WTC11 (cell line): Measurements from ENCODE around the gene LIMD2. TPM values are rescaled to one million over a fixed set of nuclear protein-coding genes. Genes with fewer than 3 reads are reported as not detected.

ENCODE experiments used
- ATAC-seq: fragments of 200-7000 bp; cut with Tn5 transposase; 2 replicates; pipeline ENCODE4 v1.10.0; 2021; ENCODE audit warnings: mild to moderate bottlenecking, moderate library complexity
- CTCF ChIA-PET: fragments of 300-600 bp; sonication (Branson Sonifier 250); formaldehyde crosslinking; loops from one replicate; lab custom pipeline; 2021; ENCODE audit warnings: antibody characterized with exemption; lab: Charles Lee
- POLR2A ChIA-PET: fragments of 350-600 bp; sonication (Branson Sonifier 250); formaldehyde crosslinking; loops from one replicate; lab custom pipeline; 2021; ENCODE audit warnings: antibody characterized with exemption; lab: Charles Lee
- DNase-seq: peaks from one replicate; pipeline ENCODE4 v3.0.0; 2021; ENCODE audit warnings: low spot score
- H3K27ac Mint-ChIP-seq: 2 replicates; pipeline ENCODE4 v1.8.0; 2021; ENCODE audit warnings: mixed read lengths
- H3K27me3 Mint-ChIP-seq: 2 replicates; pipeline ENCODE4 v1.8.0; 2021; ENCODE audit warnings: low read depth, mild to moderate bottlenecking, moderate library complexity, mixed read lengths
- H3K36me3 Mint-ChIP-seq: 2 replicates; pipeline ENCODE4 v1.8.0; 2021; ENCODE audit warnings: mixed read lengths
- H3K4me1 Mint-ChIP-seq: 2 replicates; pipeline ENCODE4 v1.8.0; 2022; ENCODE audit warnings: mixed read lengths
- H3K4me3 Mint-ChIP-seq: 2 replicates; pipeline ENCODE4 v1.8.0; 2021; ENCODE audit warnings: mild to moderate bottlenecking, moderate library complexity, mixed read lengths
- H3K9me3 Mint-ChIP-seq: 2 replicates; pipeline ENCODE4 v1.8.0; 2021; ENCODE audit warnings: mixed read lengths
- AR ChIP-seq: fragments of 250-450 bp; sonication (Bioruptor Pico); IDR thresholded peaks from 2 replicates; pipeline ENCODE4 v1.9.0; 2021; ENCODE audit warnings: mild to moderate bottlenecking
- EMX1 ChIP-seq: fragments of 250-450 bp; sonication (Bioruptor Pico); IDR thresholded peaks from 2 replicates; pipeline ENCODE4 v1.8.0; 2021; ENCODE audit warnings: mild to moderate bottlenecking
- GABPB1 ChIP-seq: sonication (generic); formaldehyde crosslinking; IDR thresholded peaks from 2 replicates; pipeline ENCODE4 v1.8.1; 2023; ENCODE audit warnings: mild to moderate bottlenecking, missing genetic modification reagents
- HMGXB4 ChIP-seq: sonication (generic); formaldehyde crosslinking; IDR thresholded peaks from 2 replicates; pipeline ENCODE4 v1.8.1; 2023; ENCODE audit warnings: mild to moderate bottlenecking, moderate library complexity, missing genetic modification reagents
- KAT7 ChIP-seq: sonication (generic); formaldehyde crosslinking; IDR thresholded peaks from 2 replicates; pipeline ENCODE4 v1.8.1; 2023; ENCODE audit warnings: missing genetic modification reagents, mild to moderate bottlenecking, borderline replicate concordance
- NFATC4 ChIP-seq: fragments of 250-450 bp; sonication (Bioruptor Pico); IDR thresholded peaks from 2 replicates; pipeline ENCODE4 v1.9.0; 2021; ENCODE audit warnings: mild to moderate bottlenecking
- PRRX2 ChIP-seq: fragments of 250-450 bp; sonication (Bioruptor Pico); IDR thresholded peaks from 2 replicates; pipeline ENCODE4 v1.8.0; 2021; ENCODE audit warnings: mild to moderate bottlenecking
- RELA ChIP-seq: sonication (generic); formaldehyde crosslinking; IDR thresholded peaks from 2 replicates; pipeline ENCODE4 v1.8.1; 2022; ENCODE audit warnings: missing genetic modification reagents, mild to moderate bottlenecking, borderline replicate concordance
- SMAD4 ChIP-seq: sonication (generic); formaldehyde crosslinking; IDR thresholded peaks from 2 replicates; pipeline ENCODE4 v1.8.0; 2022; ENCODE audit warnings: mild to moderate bottlenecking, missing genetic modification reagents
- ZNF281 ChIP-seq: sonication (generic); formaldehyde crosslinking; IDR thresholded peaks from 2 replicates; pipeline ENCODE4 v1.8.0; 2023; ENCODE audit warnings: mild to moderate bottlenecking, missing genetic modification reagents
- ZNF423 ChIP-seq: fragments of 250-450 bp; sonication (Bioruptor Pico); IDR thresholded peaks from 2 replicates; pipeline ENCODE4 v2.1.2; 2022; ENCODE audit warnings: mild to moderate bottlenecking, moderate library complexity
- ZNF532 ChIP-seq: fragments of 250-450 bp; sonication (Bioruptor Pico); IDR thresholded peaks from 2 replicates; pipeline ENCODE4 v1.9.0; 2021; ENCODE audit warnings: mild to moderate bottlenecking, borderline replicate concordance
- total RNA-seq: library from RNA; stranded (reverse); gene quantifications from 3 replicates; pipeline ENCODE4 v1.2.3, GENCODE V29; 2021
- TF ChIP-seq, protein P1 (sequence below): sonication (generic); formaldehyde crosslinking; IDR thresholded peaks from 2 replicates; pipeline ENCODE4 v1.8.0; 2022; ENCODE audit warnings: mild to moderate bottlenecking, missing genetic modification reagents
- TF ChIP-seq, protein P2 (sequence below): sonication (generic); formaldehyde crosslinking; IDR thresholded peaks from 2 replicates; pipeline ENCODE4 v1.8.0; 2022; ENCODE audit warnings: mild to moderate bottlenecking, missing genetic modification reagents
- TF ChIP-seq, protein P3 (sequence below): fragments of 250-450 bp; sonication (Bioruptor Pico); IDR thresholded peaks from 2 replicates; pipeline ENCODE4 v1.9.0; 2021; ENCODE audit warnings: moderate library complexity, mild to moderate bottlenecking, inconsistent platforms, borderline replicate concordance
- TF ChIP-seq, protein P4 (sequence below): sonication (generic); formaldehyde crosslinking; conservative IDR thresholded peaks from 2 replicates; pipeline ENCODE4 v1.8.1; 2022; ENCODE audit warnings: mild to moderate bottlenecking, missing genetic modification reagents
- TF ChIP-seq, protein P5 (sequence below): fragments of 250-450 bp; sonication (Bioruptor Pico); IDR thresholded peaks from 2 replicates; pipeline ENCODE4 v1.9.0; 2021; ENCODE audit warnings: mild to moderate bottlenecking

LIMD2 gene
- total RNA-seq, 1 experiment from 2014 or later, result 91.8 TPM

DNA sequence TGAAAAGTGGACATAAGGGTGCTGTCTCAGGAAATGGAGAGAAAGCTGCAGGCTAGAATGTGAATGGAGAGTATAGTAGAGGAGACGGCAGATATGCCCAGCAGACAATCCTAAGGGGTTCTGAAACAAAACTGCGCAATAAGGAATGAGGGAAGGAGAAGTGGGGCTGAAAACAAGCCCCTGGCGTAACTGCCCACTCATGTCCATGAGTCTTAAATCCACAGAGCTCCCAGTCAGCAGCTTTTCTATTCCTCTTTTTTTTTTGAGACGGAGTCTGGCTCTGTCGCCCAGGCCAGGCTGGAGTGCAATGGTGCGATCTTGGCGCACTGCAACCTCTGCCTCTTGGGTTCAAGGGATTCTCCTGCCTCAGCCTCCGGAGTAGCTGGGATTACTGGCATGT lies 35.8 kb upstream of the LIMD2 start:
- CTCF ChIA-PET, result no interaction called here
- no peaks in the 10 kb centered on the region for H3K36me3 Mint-ChIP-seq
- peak overlapping the region; percentile 5; the same call in 1 of the 2 replicates for H3K27ac Mint-ChIP-seq
- POLR2A ChIA-PET, result no interaction called here
- ATAC-seq (no peak), DNase-seq (no peak)
- no peaks in the 10 kb centered on the region for H3K27me3 Mint-ChIP-seq
- peaks cover 7% of the 10 kb centered on the region for H3K4me1 Mint-ChIP-seq
- no peak overlapping the region for H3K4me3 Mint-ChIP-seq
- TF ChIP-seq, protein P1, sequence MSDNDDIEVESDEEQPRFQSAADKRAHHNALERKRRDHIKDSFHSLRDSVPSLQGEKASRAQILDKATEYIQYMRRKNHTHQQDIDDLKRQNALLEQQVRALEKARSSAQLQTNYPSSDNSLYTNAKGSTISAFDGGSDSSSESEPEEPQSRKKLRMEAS, result no peak
- no peak for TF ChIP-seq KAT7 (CRISPR knock-in tag)
- no peak for TF ChIP-seq EMX1 (CRISPR knock-in tag)
- TF ChIP-seq, protein P2, sequence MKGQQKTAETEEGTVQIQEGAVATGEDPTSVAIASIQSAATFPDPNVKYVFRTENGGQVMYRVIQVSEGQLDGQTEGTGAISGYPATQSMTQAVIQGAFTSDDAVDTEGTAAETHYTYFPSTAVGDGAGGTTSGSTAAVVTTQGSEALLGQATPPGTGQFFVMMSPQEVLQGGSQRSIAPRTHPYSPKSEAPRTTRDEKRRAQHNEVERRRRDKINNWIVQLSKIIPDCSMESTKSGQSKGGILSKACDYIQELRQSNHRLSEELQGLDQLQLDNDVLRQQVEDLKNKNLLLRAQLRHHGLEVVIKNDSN, result no peak
- TF ChIP-seq, protein P3, sequence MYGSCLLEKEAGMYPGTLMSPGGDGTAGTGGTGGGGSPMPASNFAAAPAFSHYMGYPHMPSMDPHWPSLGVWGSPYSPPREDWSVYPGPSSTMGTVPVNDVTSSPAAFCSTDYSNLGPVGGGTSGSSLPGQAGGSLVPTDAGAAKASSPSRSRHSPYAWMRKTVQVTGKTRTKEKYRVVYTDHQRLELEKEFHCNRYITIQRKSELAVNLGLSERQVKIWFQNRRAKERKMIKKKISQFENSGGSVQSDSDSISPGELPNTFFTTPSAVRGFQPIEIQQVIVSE (CRISPR knock-in tag), result no peak
- TF ChIP-seq, protein P4, sequence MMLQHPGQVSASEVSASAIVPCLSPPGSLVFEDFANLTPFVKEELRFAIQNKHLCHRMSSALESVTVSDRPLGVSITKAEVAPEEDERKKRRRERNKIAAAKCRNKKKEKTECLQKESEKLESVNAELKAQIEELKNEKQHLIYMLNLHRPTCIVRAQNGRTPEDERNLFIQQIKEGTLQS (CRISPR knock-in tag), result no peak
- no peak for TF ChIP-seq SMAD4
- H3K9me3 Mint-ChIP-seq, result no peaks in the 10 kb centered on the region

DNA sequence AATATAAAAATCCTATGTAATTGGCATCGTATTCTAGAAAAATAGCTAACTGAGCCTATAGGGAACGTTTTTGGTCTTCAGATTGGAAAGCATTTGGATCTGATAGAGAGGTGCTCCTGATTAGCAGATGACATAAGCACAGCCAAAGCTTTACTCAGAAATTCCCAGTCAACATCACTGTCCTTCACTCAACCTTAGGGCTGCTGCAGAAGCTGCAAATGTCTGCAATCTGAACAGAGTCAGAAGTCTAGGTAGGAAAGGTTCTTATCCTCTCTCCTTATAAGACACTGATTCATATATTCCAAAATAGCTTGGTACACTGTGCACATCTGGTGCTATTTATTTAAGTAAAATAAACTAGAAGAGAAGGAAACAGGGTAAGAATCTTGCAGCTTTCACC lies 22.5 kb upstream of the LIMD2 start:
- ATAC-seq (no peak), DNase-seq (no peak)
- Mint-ChIP-seq H3K36me3 (peaks cover 8% of the 10 kb centered on the region), H3K4me1 (no peaks in the 10 kb centered on the region), H3K27ac (no peak overlapping the region), H3K9me3 (no peaks in the 10 kb centered on the region), H3K4me3 (no peak overlapping the region), H3K27me3 (no peaks in the 10 kb centered on the region)
- ChIA-PET POLR2A (no interaction called here), CTCF (interaction anchor here (3.6 kb wide), 1 partner anchor 12 kb away, joined by 15 read pairs; no protein-coding TSS in a partner anchor)
- TF ChIP-seq, protein P5, sequence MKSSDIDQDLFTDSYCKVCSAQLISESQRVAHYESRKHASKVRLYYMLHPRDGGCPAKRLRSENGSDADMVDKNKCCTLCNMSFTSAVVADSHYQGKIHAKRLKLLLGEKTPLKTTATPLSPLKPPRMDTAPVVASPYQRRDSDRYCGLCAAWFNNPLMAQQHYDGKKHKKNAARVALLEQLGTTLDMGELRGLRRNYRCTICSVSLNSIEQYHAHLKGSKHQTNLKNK (CRISPR knock-in tag), result no peak
- TF ChIP-seq SMAD4, result no peak
- no peak for TF ChIP-seq ZNF281 (CRISPR knock-in tag)
- TF ChIP-seq PRRX2 (CRISPR knock-in tag), result no peak
- TF ChIP-seq NFATC4, result no peak
- TF ChIP-seq HMGXB4 (CRISPR knock-in tag), result no peak
- TF ChIP-seq ZNF423, result no peak
- TF ChIP-seq RELA (CRISPR knock-in tag), result no peak
- TF ChIP-seq ZNF532 (CRISPR knock-in tag), result no peak
- TF ChIP-seq GABPB1 (CRISPR knock-in tag), result no peak
- TF ChIP-seq AR (CRISPR knock-in tag), result no peak
